Caco-2 (cell line): Measurements from ENCODE around the gene TIRAP. TPM values are rescaled to one million over a fixed set of nuclear protein-coding genes. Genes with fewer than 3 reads are reported as not detected.

Experiments used
- BruUV-seq: library from RNA; stranded (reverse); fragments of 400-500 nt; replicated peaks from 2 replicates; lab custom pipeline; 2021; lab: Mats Ljungman, UMichigan
- CTCF ChIA-PET: fragments of 300-600 bp; sonication (Branson Sonifier 250); formaldehyde crosslinking; loops from one replicate; lab custom pipeline; 2022; ENCODE audit warnings: antibody characterized with exemption; lab: Charles Lee
- POLR2A ChIA-PET: fragments of 300-600 bp; sonication (Branson Sonifier 250); formaldehyde crosslinking; loops from one replicate; lab custom pipeline; 2022; ENCODE audit warnings: antibody characterized with exemption; lab: Charles Lee
- DNase-seq, 2 experiments: peaks; one replicate each; pipeline versions ENCODE4 v3.0.0 to v3.0.0-alpha.2; 2020 to 2022
- H3K27me3 ChIP-seq: replicated peaks from 2 replicates; pipeline ENCODE4 v1.6.0; 2011; ENCODE audit warnings: low read length; ENCODE audit not compliant: control insufficient read depth, insufficient read depth
- H3K36me3 ChIP-seq: 2 replicates; pipeline ENCODE4 v1.5.1; 2011; ENCODE audit warnings: low read length; ENCODE audit not compliant: control insufficient read depth, insufficient read depth
- H3K4me1 ChIP-seq: fragments of 250-450 bp; sonication (Bioruptor Pico); 2 replicates; pipeline ENCODE4 v1.5.1; 2020; ENCODE audit warnings: mild to moderate bottlenecking
- H3K4me3 ChIP-seq: 2 replicates; pipeline ENCODE4 v1.5.1; 2011; ENCODE audit warnings: low read depth, mild to moderate bottlenecking, control low read depth, low read length
- H3K9me3 ChIP-seq: fragments of 250-450 bp; sonication (Bioruptor Pico); 2 replicates; pipeline ENCODE4 v1.5.1; 2020; ENCODE audit warnings: mild to moderate bottlenecking, moderate library complexity
- H3K27ac Mint-ChIP-seq: one replicate; pipeline ENCODE4 v1.8.0; 2022; ENCODE audit warnings: mixed read lengths; ENCODE audit not compliant: unreplicated experiment
- H3K27me3 Mint-ChIP-seq: one replicate; pipeline ENCODE4 v1.8.0; 2022; ENCODE audit warnings: mixed read lengths; ENCODE audit not compliant: insufficient read depth, unreplicated experiment
- H3K36me3 Mint-ChIP-seq: one replicate; pipeline ENCODE4 v1.8.0; 2022; ENCODE audit warnings: mild to moderate bottlenecking, mixed read lengths; ENCODE audit not compliant: insufficient read depth, unreplicated experiment
- H3K4me1 Mint-ChIP-seq: one replicate; pipeline ENCODE4 v1.8.0; 2022; ENCODE audit warnings: low read depth, mixed read lengths; ENCODE audit not compliant: unreplicated experiment
- H3K4me3 Mint-ChIP-seq: one replicate; pipeline ENCODE4 v1.8.0; 2022; ENCODE audit warnings: mild to moderate bottlenecking, moderate library complexity, mixed read lengths; ENCODE audit not compliant: unreplicated experiment
- H3K9me3 Mint-ChIP-seq: one replicate; pipeline ENCODE4 v1.8.0; 2022; ENCODE audit warnings: mixed read lengths; ENCODE audit not compliant: unreplicated experiment
- CTCF ChIP-seq, 2 experiments: fragments of 200-600 bp in 1 of 2; IDR thresholded peaks; 1 replicate in 1 of 2; 2 replicates in 1 of 2; pipeline versions ENCODE4 v1.5.1 to v1.8.0; 2011 to 2022; ENCODE audit warnings: antibody characterized with exemption in 1 of 2, control low read depth in 1 of 2, inconsistent platforms in 1 of 2, low read depth in 1 of 2, low read length in 1 of 2, mild to moderate bottlenecking in 1 of 2, moderate library complexity in 1 of 2; ENCODE audit not compliant: insufficient read depth in 1 of 2, severe bottlenecking in 1 of 2, unreplicated experiment in 1 of 2
- intact Hi-C: fragments of 100-400 bp; cut with micrococcal nuclease; formaldehyde crosslinking; loops from one replicate; pipeline ENCODE4 v1.10.0; 2022; ENCODE audit not compliant: unreplicated experiment
- total RNA-seq: library from RNA; stranded (reverse); gene quantifications from 2 replicates; pipeline ENCODE4 v1.2.3, GENCODE V29; 2022

Gene TIRAP
- total RNA-seq, 1 experiment from 2014 or later: 25.1 TPM

GRCh38 chr11:126310992-126311310 lies 28.1 kb downstream of the TIRAP start:
- no peaks in the 10 kb centered on the region for H3K9me3 ChIP-seq
- no peak overlapping the region for H3K27ac Mint-ChIP-seq
- H3K36me3 ChIP-seq: no peaks in the 10 kb centered on the region
- CTCF ChIA-PET: interaction anchor here (0.6 to 2.7 kb wide), 17 partner anchors 10 to 174 kb away, joined by 3 to 68 read pairs (median 3); partner anchors contain the start of gene ST3GAL4
- no TSS peak for BruUV-seq
- H3K27me3 Mint-ChIP-seq: no peaks in the 10 kb centered on the region
- POLR2A ChIA-PET: interaction anchor here (0.6 kb wide), 1 partner anchor 49 kb away, joined by 3 read pairs; no protein-coding TSS in a partner anchor
- no peaks in the 10 kb centered on the region for H3K9me3 Mint-ChIP-seq
- H3K36me3 Mint-ChIP-seq: peaks cover 4% of the 10 kb centered on the region
- intact Hi-C loops: loop anchor here (1.0 to 10.0 kb wide), 6 partner anchors 44 to 294 kb away; partner anchors contain the start of gene ST3GAL4
- 0 out of 2 replicates have a peak, but pooled peaks cover 6% of the 10 kb centered on the region for H3K4me1 ChIP-seq
- TF ChIP-seq CTCF (IDR thresholded peaks at IDR 0.05; ENCODE audit: insufficient read depth in 1 of 2, low read depth in 1 of 2, low read length in 1 of 2, severe bottlenecking in 1 of 2, unreplicated experiment in 1 of 2): no peak
- H3K27me3 ChIP-seq: no peaks in the 10 kb centered on the region
- no peak for DNase-seq
- H3K4me3 ChIP-seq: no peak overlapping the region
- peaks cover 1% of the 10 kb centered on the region for H3K4me1 Mint-ChIP-seq
- no peak overlapping the region for H3K4me3 Mint-ChIP-seq

- no peaks in the 10 kb centered on the region for H3K36me3 ChIP-seq
- H3K4me1 ChIP-seq: 0 out of 2 replicates have a peak, but pooled peaks cover 6% of the 10 kb centered on the region
- no peak for TF ChIP-seq CTCF (IDR thresholded peaks at IDR 0.05; ENCODE audit: insufficient read depth in 1 of 2, low read depth in 1 of 2, low read length in 1 of 2, severe bottlenecking in 1 of 2, unreplicated experiment in 1 of 2)
- no peak for DNase-seq
- H3K9me3 ChIP-seq: no peaks in the 10 kb centered on the region
- POLR2A ChIA-PET: interaction anchor here (0.6 kb wide), 1 partner anchor 48 kb away, joined by 3 read pairs; no protein-coding TSS in a partner anchor
- no TSS peak for BruUV-seq
- H3K27me3 Mint-ChIP-seq: no peaks in the 10 kb centered on the region
- H3K27me3 ChIP-seq: no peaks in the 10 kb centered on the region
- intact Hi-C loops: loop anchor here (2.0 to 10.0 kb wide), 3 partner anchors 43 to 293 kb away; partner anchors contain the start of gene ST3GAL4
- H3K4me3 Mint-ChIP-seq: no peak overlapping the region
- CTCF ChIA-PET: interaction anchor here (0.8 to 2.7 kb wide), 7 partner anchors 11 to 168 kb away, joined by 3 to 68 read pairs (median 4); partner anchors contain the start of gene ST3GAL4
- no peak overlapping the region for H3K27ac Mint-ChIP-seq
- no peaks in the 10 kb centered on the region for H3K9me3 Mint-ChIP-seq
- peaks cover 6% of the 10 kb centered on the region for H3K4me1 Mint-ChIP-seq
- no peak overlapping the region for H3K4me3 ChIP-seq
- H3K36me3 Mint-ChIP-seq: peaks cover 4% of the 10 kb centered on the region
Measured at GRCh38 chr11:126311401-126312291, 28.8 kb downstream of the TIRAP start.

- POLR2A ChIA-PET: no interaction called here
- H3K4me3 Mint-ChIP-seq: no peak overlapping the region
- no TSS peak for BruUV-seq
- Histone ChIP-seq H3K4me1 (0 out of 2 replicates have a peak, but pooled peaks cover 6% of the 10 kb centered on the region), H3K4me3 (no peak overlapping the region), H3K9me3 (no peaks in the 10 kb centered on the region), H3K36me3 (no peaks in the 10 kb centered on the region), H3K27me3 (no peaks in the 10 kb centered on the region)
- peaks cover 6% of the 10 kb centered on the region for H3K4me1 Mint-ChIP-seq
- peaks cover 8% of the 10 kb centered on the region for H3K36me3 Mint-ChIP-seq
- CTCF ChIA-PET: interaction anchor here (0.7 kb wide), 1 partner anchor 381 kb away, joined by 3 read pairs; no protein-coding TSS in a partner anchor
- intact Hi-C loops: loop anchor here (5.0 to 10.0 kb wide), 2 partner anchors 99 to 292 kb away; no protein-coding TSS in a partner anchor
- H3K9me3 Mint-ChIP-seq: no peaks in the 10 kb centered on the region
- no peaks in the 10 kb centered on the region for H3K27me3 Mint-ChIP-seq
- no peak for TF ChIP-seq CTCF (IDR thresholded peaks at IDR 0.05; ENCODE audit: insufficient read depth in 1 of 2, low read depth in 1 of 2, low read length in 1 of 2, severe bottlenecking in 1 of 2, unreplicated experiment in 1 of 2)
- no peak overlapping the region for H3K27ac Mint-ChIP-seq
- DNase-seq: no peak
Measured at GRCh38 chr11:126312961-126313360, 30.1 kb downstream of the TIRAP start.
